AG04449 (cell line): Measurements from ENCODE around the gene OR2A5.

ENCODE experiments used
- CTCF ChIA-PET: fragments of 350-600 bp; formaldehyde crosslinking; extraction: SDS; loops from one replicate; lab custom pipeline; 2021; ENCODE audit warnings: antibody characterized with exemption; lab: Yijun Ruan, JAX
- POLR2A ChIA-PET: fragments of 400-600, 350-600 bp; formaldehyde crosslinking; extraction: SDS; loops from one replicate; lab custom pipeline; 2020; ENCODE audit warnings: antibody characterized with exemption, inconsistent platforms; lab: Yijun Ruan, JAX
- DNase-seq: peaks from one replicate; pipeline ENCODE4 v3.0.0-alpha.2; 2010; ENCODE audit warnings: low read depth, low spot score
- H3K4me3 ChIP-seq: 2 replicates; pipeline ENCODE4 v1.5.1; 2011; ENCODE audit warnings: low read depth, mild to moderate bottlenecking, control low read depth, low read length
- CTCF ChIP-seq: IDR thresholded peaks from one replicate; pipeline ENCODE4 v1.5.1; 2011; ENCODE audit warnings: mild to moderate bottlenecking, moderate library complexity, low read length, control low read depth, inconsistent platforms; ENCODE audit not compliant: insufficient read depth; ENCODE audit errors: missing control alignments

Gene OR2A5

GRCh38 chr7:144048648-144049047 lies at the start of gene OR2A5:
OR2A5 (plus strand) TSS chr7:144048948; CDS start chr7:144050402, 1,454 bp downstream.
- ChIA-PET POLR2A (no interaction called here), CTCF (no interaction called here)
- H3K4me3 ChIP-seq: no peak within 1 kb of the TSS
- no peak for TF ChIP-seq CTCF
- DNase-seq: no peak

- no peak within 1 kb of the TSS for H3K4me3 ChIP-seq
- CTCF ChIA-PET: interaction anchor here (2.2 kb wide), 1 partner anchor 12 kb away, joined by 6 read pairs; no protein-coding TSS in a partner anchor
- POLR2A ChIA-PET: no interaction called here
Observed at GRCh38 chr7:144000020-144000419, 48.7 kb upstream of the OR2A5 start, which contains the start of gene OR6B1. OR6B1 (plus strand) TSS chr7:144000320; CDS start chr7:144003997, 3,677 bp downstream.

GRCh38 chr7:144001543-144001942 lies 47.2 kb upstream of the OR2A5 start:
- DNase-seq: no peak
- POLR2A ChIA-PET: no interaction called here
- CTCF ChIA-PET: interaction anchor here (2.2 kb wide), 1 partner anchor 11 kb away, joined by 6 read pairs; no protein-coding TSS in a partner anchor
- H3K4me3 ChIP-seq: no peak overlapping the region
- no peak for TF ChIP-seq CTCF

More at GRCh38 chr7:144000020-144000419, 48.7 kb upstream of the OR2A5 start, which contains the start of gene OR6B1:
- TF ChIP-seq CTCF: no peak
- no peak for DNase-seq

GRCh38 chr7:144004703-144005102 lies 44.0 kb upstream of the OR2A5 start:
- no peak overlapping the region for H3K4me3 ChIP-seq
- POLR2A ChIA-PET: no interaction called here
- no peak for DNase-seq
- CTCF ChIA-PET: no interaction called here
- no peak for TF ChIP-seq CTCF

GRCh38 chr7:144006029-144006691 lies 42.6 kb upstream of the OR2A5 start:
- CTCF ChIA-PET: no interaction called here
- TF ChIP-seq CTCF: no peak
- no peak overlapping the region for H3K4me3 ChIP-seq
- POLR2A ChIA-PET: no interaction called here
- no peak for DNase-seq

- POLR2A ChIA-PET: no interaction called here
- DNase-seq: no peak
- no peak for TF ChIP-seq CTCF
- H3K4me3 ChIP-seq: no peak overlapping the region
- CTCF ChIA-PET: interaction anchor here (0.5 kb wide), 1 partner anchor 12 kb away, joined by 3 read pairs; no protein-coding TSS in a partner anchor
Observed at GRCh38 chr7:144006692-144007042, 42.1 kb upstream of the OR2A5 start.
